ENCODE measurements around the gene COPE.
"Not testable (repeated sequence)": the region's sequence is repeated elsewhere in the genome, so short reads cannot be mapped to it uniquely, and the experiment has no call there.

COPE gene

GRCh38 chr19:18940769-18941627 is 21.8 kb upstream of the COPE start, which contains the start of gene HOMER3:
Gene HOMER3 (minus strand): TSS chr19:18941217. CDS start chr19:18938982, 2,235 bp downstream.
- no peak for DNase-seq (ENCODE audit: low read depth)

GRCh38 chr19:18939922-18940768 is 21.0 kb upstream of the COPE start:
- no peak for DNase-seq (ENCODE audit: low read depth)

- DNase-seq (ENCODE audit: low read depth): no peak
Measured at GRCh38 chr19:18939163-18939562, 20.0 kb upstream of the COPE start.

- DNase-seq (ENCODE audit: low read depth): no peak
Measured at GRCh38 chr19:18933297-18933696, 14.1 kb upstream of the COPE start.

- DNase-seq (ENCODE audit: low read depth): no peak
Measured at GRCh38 chr19:18932216-18932841, 13.1 kb upstream of the COPE start.

- DNase-seq (ENCODE audit: low read depth): no peak
Measured at GRCh38 chr19:18931316-18932162, 12.4 kb upstream of the COPE start.

GRCh38 chr19:18929311-18929710 is 10.1 kb upstream of the COPE start:
- no peak for DNase-seq (ENCODE audit: low read depth)

- no peak for DNase-seq (ENCODE audit: low read depth)
Measured at GRCh38 chr19:18928018-18928805, 9.0 kb upstream of the COPE start.

- no peak for DNase-seq (ENCODE audit: low read depth)
Measured at GRCh38 chr19:18924684-18925213, 5.6 kb upstream of the COPE start.

GRCh38 chr19:18922228-18922985 is 3.2 kb upstream of the COPE start:
- no peak for DNase-seq (ENCODE audit: low read depth)

GRCh38 chr19:18921593-18921992 is 2.4 kb upstream of the COPE start:
- no peak for DNase-seq (ENCODE audit: low read depth)

- no peak for DNase-seq (ENCODE audit: low read depth)
Measured at GRCh38 chr19:18920400-18920799, 1.2 kb upstream of the COPE start.

GRCh38 chr19:18919900-18920214 is 670 bp upstream of the COPE start:
- no peak for DNase-seq (ENCODE audit: low read depth)

- DNase-seq (ENCODE audit: low read depth): not testable (repeated sequence)
Measured at GRCh38 chr19:18917593-18917992, 1.6 kb downstream of the COPE start.

- no peak for DNase-seq (ENCODE audit: low read depth)
Measured at GRCh38 chr19:18915639-18916038, 3.5 kb downstream of the COPE start.

GRCh38 chr19:18913466-18913865 is 5.7 kb downstream of the COPE start:
- no peak for DNase-seq (ENCODE audit: low read depth)

- DNase-seq (ENCODE audit: low read depth): no peak
Measured at GRCh38 chr19:18912933-18913332, 6.3 kb downstream of the COPE start.

GRCh38 chr19:18910801-18911436 is 8.3 kb downstream of the COPE start:
- DNase-seq (ENCODE audit: low read depth): no peak

- no peak for DNase-seq (ENCODE audit: low read depth)
Measured at GRCh38 chr19:18910010-18910409, 9.2 kb downstream of the COPE start.
